SKM-1 treated with dmso at 0.1 percent for 144 hours (cell line): ENCODE data around the gene AADAC.
"Not testable (repeated sequence)": the region's sequence is repeated elsewhere in the genome, so short reads cannot be mapped to it uniquely, and the experiment has no call there.

ENCODE experiments used
- DNase-seq: peaks from one replicate; lab custom pipeline; 2025; ENCODE audit not compliant: unreplicated experiment; lab: John Stamatoyannopoulos, UW

The AADAC gene, protein sequence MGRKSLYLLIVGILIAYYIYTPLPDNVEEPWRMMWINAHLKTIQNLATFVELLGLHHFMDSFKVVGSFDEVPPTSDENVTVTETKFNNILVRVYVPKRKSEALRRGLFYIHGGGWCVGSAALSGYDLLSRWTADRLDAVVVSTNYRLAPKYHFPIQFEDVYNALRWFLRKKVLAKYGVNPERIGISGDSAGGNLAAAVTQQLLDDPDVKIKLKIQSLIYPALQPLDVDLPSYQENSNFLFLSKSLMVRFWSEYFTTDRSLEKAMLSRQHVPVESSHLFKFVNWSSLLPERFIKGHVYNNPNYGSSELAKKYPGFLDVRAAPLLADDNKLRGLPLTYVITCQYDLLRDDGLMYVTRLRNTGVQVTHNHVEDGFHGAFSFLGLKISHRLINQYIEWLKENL

DNA sequence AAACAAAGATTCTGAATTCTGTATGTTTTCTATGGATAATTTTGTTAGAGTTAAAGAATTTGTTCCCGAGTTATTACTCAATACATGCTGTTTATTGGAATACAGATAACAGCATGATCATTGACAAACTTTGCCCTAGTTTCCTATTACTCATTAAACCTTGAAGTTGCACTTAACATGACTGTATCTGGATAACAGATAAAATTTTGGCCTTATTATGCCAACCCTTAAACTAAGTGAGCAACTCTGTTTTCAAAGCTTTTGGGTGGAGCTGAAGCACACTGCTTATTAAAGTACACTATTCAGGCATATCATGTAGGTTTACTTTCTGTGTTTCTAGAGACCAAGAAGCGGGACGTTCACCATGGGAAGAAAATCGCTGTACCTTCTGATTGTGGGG, at the start of gene AADAC:
AADAC (plus strand) TSS at position 318 of the 400 bp plus-strand sequence; CDS start at position 365, 47 bp downstream.
- no peak for DNase-seq

DNA sequence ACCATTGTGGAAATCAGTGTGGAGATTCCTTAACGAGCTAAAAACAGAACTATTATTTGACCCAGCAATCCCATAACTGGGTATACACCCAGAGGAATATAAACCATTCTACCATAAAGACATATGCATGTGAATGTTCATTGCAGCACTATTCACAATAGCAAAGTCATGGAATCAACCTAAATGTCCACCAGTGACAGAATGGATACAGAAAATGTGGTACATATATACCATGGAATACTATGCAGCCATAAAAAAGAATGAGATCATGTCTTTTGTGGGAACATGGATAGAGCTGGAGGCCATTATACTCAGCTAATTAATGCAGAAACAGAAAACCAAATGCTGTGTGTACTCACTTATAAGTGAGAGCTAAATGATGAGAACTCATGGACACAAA, 49.2 kb upstream of the AADAC start:
- DNase-seq, result not testable (repeated sequence)

DNA sequence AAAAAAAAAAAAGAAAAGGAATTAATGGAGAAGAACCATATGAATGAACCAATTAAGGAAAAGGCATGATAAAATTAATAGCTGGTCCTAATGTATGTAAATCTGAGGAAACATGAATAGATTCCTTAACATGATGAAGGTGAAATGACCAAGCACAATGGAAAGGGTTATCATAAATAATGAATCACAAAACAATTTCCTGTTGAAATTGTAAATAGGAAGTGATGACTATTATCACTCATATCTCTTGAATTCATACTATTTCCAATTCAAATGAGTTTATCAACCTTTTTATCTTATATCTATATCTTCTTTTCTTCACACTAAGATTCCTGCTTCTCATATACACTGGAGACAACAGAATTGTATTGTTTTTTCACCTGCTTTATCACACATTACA, 48.2 kb upstream of the AADAC start:
- no peak for DNase-seq

DNA sequence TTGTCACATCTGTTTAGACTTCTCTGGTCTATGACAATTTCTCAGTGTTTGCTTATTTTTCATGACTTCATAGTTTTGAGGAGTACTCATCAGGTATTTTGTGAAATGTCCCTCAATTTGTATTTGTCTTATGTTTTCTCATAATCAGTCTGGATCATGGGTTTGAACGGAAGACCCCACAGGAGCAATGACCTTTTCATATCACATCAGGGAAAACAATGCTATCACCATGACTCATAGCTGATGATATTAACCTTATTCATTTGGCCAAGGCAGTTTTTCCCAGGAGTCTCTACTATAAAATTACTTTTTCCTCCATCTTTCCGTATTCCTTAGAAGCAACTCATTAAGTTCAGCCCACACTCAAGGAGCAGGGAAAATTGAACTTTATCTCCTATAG, 47.5 kb upstream of the AADAC start:
- DNase-seq, result no peak

DNA sequence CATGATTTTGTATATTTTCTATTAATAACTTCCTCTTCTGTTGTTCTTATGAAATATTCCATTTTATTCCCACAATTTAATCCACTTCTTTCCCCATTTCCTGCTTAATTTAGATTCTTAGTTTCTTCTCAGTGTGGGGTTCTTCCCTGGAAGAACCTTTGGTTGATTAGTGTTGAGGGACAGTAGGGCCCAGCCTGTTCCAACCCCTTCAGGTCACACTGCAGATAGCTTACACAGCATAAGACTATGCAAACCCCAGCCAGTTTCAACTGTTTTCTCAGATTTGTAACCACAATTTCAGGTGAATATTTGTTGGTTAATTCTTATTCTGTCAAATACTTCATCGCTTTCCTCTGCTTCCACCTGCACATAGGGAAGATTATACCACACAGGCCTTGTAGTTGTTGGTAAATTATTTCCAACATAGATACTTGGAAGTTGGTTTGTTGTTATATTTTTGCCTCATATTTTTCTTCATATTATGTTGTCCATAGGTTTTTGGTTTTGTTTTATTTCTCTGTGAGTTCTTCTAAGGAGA, 45.5 kb upstream of the AADAC start:
- no peak for DNase-seq

DNA sequence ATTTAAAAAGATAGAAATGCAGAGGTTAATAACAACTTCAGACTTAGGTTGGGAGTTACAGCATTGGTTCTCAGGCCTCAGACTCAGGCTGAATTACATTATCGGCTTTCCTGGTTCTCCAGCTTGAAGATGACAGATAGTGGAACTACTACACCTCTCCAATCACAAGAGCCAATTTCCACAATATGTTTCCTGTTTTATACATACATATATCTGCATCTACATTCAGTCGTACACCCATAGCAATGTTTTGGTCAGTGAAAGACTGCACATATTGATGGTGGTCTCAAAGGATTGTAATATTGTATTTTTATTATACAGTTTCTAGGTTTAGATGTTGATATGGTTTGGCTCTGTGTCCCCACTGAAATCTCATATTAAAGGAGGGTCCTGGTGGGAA, 44.7 kb upstream of the AADAC start:
- no peak for DNase-seq

DNA sequence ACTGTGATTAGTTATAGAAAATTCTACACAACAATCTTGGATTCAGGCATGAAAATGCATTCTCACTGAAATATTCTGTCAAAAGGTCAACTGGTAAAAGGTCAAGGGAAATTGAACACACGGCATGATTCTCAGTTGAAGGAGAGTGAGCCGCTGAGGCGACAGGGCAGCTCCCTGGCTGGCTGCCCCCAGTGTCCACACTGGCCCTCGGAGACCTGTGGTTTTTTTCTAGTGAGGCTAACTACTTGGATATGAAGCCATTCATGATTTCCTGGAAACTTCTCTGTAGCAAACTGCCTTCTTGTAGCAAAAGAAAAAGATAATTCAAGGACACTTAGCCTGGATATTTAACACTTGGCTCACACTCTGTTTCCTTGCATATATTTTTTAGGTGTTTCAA, 43.0 kb upstream of the AADAC start:
- DNase-seq, result no peak

DNA sequence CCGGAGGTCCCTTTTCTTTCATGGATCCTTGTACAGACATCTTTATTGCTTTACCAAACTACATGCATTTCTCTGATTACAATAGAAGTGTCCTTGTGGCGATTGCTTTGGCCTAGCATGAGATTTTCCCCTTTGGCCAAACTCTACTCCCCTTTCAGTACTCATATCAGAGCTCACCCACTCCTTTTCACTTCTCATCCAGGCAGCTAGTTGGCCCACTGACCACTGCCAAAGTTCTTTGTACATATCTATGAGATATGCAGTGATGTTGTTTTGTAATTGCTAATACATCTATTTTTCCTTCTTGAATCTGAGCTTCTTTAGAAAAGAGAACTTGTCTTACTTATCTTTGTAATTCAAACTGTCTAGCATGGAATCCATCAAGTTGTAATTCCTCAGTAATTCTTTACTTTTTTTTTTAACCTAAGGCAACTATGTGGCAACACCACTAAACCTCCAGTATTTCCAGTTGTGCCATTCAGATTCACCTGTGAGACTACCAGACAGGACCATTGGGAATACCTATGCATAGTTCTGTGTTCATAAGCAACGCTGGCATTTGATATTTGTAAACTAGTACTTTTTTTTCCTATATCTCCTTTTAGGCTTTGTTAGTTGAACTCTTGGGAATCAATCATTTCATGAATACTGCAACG, 41.0 kb upstream of the AADAC start:
- no peak for DNase-seq

DNA sequence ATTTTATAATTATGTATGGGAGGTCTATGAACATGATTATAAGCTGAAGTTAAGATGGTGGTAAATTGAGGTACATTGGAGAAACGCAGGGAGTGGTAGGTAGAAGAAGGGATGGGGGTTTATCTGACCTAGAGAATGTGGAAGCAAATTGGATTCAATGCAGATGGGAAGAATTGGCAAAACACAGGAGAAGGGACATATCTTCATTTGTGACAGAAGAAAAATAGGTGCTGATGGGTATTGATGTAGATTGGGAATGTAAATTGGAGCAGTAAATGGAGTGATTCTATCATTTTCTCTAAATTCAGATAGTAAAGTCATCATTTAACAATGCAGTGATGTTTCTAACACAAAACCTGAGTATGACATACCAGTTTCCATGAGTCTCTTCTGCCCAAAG, 39.7 kb upstream of the AADAC start:
- no peak for DNase-seq

DNA sequence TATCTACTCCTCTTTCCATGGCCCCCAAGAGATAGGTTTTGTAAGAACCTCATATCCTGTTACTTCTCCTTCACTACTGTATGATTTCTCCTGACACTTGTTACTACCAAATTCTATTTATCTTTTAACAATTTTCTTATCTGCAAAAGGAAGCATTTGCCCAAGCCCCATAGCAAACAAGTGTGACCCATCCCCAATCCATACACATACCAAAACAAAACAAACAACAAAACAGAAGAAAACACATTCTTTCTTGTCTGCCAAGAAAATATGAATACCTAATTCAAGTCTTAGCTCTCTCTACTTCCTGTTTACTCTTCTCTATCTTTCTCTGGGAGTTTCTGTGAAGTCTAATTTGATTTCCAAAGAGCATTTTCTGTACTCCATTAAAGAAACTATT, 39.0 kb upstream of the AADAC start:
- no peak for DNase-seq

DNA sequence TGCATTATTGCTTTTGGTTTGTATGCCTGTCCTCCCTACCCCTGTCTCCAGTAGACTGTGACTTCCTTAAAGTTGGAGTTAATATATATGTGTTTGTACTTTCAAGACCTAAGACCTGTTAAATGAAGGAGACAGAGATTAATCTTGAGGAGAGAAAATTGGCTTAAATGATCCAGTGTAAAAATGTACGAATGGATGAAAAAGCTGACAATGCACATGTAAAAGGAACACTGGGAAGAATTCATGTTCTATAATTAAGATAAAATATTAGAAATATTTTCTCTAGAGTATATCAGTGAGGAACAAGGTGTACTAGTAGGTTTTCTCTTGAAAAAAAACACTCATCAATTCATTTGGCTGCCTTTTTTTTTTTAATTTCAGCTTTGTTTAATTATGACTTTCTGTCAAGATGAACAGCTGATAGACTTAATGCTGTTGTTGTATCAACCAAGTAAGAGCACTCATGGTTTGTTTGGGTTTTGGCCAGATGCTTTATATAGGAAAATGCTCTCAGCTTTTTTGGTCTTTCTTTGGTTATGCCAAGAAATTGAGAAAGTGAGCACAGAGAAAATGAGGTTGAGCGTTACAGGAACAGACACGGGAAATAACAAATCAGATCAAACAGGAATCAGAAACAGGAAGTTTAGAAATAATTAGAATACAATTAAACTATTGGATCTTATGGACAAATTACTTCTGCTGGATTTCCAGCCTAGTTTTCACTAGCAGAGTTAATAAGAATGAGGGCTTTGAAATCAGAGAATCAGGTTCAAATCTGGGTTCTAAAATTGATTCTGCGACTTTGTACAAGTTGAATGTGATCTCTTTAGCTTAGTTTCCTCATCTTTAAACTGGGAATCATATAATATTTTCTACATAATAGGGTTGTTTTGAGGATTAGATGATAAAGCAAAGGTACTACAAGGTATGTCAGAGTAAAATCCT, 38.3 kb upstream of the AADAC start:
- no peak for DNase-seq

DNA sequence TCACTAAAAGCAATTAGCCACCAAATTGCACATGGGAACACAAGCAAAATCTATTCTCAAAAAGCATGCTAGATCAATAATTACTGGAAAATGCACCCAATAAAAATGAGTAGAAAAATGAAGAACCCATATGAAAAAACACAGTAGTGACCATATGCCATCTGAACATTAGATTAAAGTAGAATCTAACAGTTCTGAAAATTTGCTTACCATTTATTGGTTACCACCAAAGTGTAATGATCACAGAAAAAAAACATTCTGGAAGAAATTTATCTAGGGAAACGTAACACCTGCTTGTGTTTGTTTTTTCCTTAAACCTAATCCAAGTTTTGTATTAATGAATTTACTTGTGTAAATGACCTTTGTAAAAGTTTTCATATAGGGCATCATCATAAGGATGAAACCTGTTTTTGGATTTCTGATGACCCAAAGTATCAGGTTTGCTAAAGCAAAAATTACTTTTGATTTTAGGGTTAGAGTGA, 37.6 kb upstream of the AADAC start:
- DNase-seq, result no peak

DNA sequence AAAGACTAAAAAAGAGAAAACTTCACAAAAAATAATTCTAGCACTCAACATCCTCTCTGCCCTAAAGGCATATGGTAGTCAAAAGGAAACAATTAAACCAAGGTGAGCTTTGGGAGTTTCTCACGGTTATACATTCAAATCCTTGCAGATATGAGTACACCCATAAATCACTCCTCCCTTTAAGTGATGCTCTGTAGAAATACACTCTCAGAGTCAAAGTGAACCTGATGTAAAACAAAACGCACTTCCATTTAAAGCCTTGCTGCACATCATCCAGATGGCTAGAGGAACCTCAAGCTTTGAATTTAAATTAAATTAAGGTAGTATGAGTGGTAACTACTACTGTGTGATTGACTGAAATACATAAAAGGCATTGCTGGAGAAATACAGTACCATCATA, 36.0 kb upstream of the AADAC start:
- DNase-seq, result no peak

DNA sequence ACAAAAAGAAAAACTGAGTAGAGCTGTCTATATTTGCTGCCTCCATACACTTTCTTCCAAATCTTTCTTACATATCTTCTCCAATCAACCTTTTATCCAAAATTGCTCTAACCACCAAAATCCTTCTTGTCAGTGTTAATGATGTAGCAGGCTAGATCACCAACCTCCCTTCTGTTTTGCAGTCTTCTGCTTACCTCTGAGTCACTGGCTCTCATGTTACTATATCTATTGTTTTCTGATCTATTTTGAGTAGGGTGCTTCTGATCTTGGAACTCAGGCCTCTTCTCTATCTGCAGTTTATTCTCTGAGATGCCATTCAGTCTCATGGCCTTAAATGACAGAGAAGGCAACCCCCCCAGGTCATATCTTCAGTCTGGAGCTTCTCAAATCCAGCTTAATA, 26.3 kb upstream of the AADAC start:
- DNase-seq, result no peak

DNA sequence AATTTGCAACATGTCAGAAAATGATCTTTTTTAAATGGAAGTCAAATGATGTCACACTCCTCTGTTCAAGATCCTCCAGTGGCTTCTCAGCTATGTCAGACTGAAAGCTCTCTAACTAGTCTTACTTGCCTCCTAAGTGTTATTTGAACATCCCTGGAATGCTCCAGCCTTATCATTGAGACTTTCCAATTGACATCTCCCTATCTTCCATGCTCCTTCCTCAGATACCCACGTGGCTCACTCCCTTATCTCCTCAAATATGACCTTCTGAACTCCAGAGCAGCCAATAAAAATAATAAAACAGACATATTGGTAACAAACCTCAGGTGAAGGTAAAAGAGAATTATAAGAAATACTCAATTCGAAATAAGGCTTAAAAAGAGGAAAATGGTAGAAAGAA, 25.5 kb upstream of the AADAC start:
- DNase-seq, result no peak

DNA sequence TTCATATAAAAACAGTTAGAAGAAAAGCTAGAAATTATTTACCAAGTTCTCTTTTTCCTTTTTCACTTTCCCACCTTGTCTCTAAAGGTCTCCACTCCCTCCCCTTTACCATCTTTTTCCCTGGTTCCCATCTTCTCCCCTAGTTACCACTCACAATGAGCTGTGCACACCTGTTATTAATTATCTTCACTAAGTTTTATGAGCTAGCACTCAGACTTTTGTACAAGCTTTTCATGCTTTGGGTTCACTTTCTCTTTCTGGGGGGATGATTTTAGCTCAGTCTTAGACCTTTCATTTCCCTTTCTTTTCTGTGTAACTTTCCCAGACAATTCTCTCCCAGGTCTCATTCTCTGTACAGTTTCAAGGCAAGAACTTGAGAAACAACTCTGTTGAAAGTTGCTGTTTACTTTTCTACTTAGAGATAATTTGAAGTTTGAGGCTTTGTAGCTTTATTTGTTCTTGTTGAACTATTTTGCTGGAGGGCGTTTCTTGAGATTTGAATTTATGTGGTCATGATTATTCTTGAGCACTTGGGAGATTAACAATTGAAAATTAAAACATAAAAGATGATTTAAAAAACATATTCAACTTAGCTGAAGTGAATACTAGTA, 24.0 kb upstream of the AADAC start:
- DNase-seq, result no peak

DNA sequence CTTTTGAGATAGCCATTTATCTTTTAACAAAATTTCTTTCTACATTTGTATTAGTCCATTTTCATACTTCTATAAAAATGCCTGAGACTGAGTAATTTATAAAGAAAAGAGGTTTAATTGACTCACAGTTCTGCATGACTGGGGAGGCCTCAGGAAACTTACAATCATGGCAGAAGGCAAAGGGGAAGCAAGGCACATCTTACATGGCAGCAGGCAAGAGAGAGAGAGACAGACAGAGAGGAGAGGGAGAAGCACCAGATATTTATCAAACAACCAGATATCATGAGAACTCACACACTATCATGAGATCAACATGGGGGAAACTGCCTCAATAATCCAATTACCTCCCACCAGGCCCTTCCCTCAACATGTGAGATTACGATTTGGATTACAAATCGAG, 23.2 kb upstream of the AADAC start:
- not testable (repeated sequence) for DNase-seq

DNA sequence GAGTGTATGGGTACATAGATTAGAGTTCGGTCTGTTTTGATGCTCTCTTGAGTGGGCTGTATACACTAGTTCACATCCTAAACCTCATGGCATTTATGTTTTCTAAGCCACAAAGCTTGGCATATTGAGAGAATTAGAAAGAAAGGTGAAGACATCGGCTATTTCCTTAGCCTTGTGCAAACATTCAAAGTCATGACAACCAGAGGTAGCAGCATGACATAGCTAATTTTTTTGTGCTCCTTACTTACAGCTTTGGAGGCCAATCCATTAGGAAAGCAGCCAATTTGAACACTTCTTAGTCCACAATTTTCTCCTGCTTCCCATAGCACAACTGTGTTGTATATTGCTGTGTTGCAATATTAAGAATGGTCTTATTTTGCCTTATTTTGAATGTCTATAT, 21.5 kb upstream of the AADAC start:
- DNase-seq, result no peak

DNA sequence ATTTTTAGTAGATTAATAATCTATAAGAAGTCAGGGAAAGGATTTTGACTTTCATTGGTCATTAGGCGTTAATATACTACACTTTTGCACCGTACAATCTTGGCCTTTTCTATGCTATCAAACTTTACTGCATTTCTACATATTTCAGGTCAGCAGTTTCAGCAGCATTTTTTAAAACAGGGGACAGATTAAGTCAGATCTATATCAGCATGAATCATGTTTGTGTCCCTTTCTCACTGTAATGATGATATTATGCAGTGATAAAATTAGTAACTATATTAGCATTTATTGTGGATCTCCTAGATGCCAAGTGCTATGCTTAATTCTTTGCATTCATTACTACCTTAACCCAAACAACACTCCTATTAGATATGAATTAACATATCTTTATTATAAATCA, 20.3 kb upstream of the AADAC start:
- DNase-seq, result no peak

DNA sequence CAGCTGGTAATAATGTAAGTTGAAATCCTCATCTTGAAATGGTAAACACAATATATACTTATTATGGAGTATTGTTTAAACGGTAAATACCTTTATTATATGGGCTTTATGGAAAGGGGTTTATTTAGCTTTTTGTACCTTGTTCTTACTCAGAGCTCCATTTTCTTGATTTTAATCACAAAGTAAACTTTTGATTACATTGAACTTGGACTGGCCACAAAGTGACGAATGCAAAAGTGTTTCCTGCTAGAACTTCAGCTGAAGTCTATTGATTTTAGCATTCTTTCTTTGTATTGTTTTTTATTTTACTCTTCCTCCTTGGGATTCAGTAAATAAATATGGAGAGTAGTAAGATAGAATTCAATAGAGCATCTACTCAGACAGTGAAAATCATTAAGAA, 19.8 kb upstream of the AADAC start:
- no peak for DNase-seq

DNA sequence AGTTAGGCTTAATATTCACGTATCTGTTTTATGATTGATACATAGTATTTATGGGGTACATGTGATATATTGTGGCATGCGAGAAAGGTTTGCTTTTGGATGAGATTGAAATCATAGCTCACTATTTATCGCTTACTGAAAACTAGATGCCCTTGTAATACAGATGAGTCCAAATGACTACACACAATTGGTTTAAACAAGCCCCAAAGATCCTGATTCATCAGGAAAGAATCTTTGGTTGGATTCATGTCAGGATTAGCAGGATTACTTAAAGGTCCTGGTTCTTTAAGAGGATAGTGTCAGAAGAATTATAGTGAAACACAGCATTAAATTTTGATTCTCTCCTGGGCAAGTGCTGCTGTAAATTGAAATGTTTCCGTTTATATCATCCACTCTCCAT, 18.6 kb upstream of the AADAC start:
- no peak for DNase-seq
